BJ (cell line): ENCODE results near the gene BUD23. TPM values are rescaled to one million over a fixed set of nuclear protein-coding genes. Genes with fewer than 3 reads are reported as not detected.
A peak's percentile ranks its signal among the peaks of the same experiment; 100 is the strongest.

Experiments
- CTCF ChIA-PET: fragments of 350-600 bp; formaldehyde crosslinking; extraction: SDS; loops from one replicate; lab custom pipeline; 2021; ENCODE audit warnings: antibody characterized with exemption, inconsistent platforms; lab: Yijun Ruan, JAX
- POLR2A ChIA-PET: fragments of 300-600 bp; sonication (Branson Sonifier 250); formaldehyde crosslinking; extraction: SDS; loops from one replicate; lab custom pipeline; 2021; ENCODE audit warnings: antibody characterized with exemption; lab: Charles Lee
- DNase-seq: peaks from one replicate; pipeline ENCODE4 v3.0.0-alpha.2; 2011; ENCODE audit warnings: low read depth
- H3K27me3 ChIP-seq: 2 replicates; pipeline ENCODE4 v1.6.0; 2011; ENCODE audit warnings: low read length; ENCODE audit not compliant: control insufficient read depth, insufficient read depth
- H3K36me3 ChIP-seq: 2 replicates; pipeline ENCODE4 v1.5.1; 2011; ENCODE audit warnings: low read length; ENCODE audit not compliant: control insufficient read depth, insufficient read depth
- H3K4me3 ChIP-seq: 2 replicates; pipeline ENCODE4 v1.5.1; 2011; ENCODE audit warnings: low read depth, mild to moderate bottlenecking, control low read depth, low read length
- CTCF ChIP-seq: IDR thresholded peaks from 2 replicates; pipeline ENCODE4 v1.5.1; 2011; ENCODE audit warnings: low read depth, mild to moderate bottlenecking, control low read depth, inconsistent platforms, low read length, moderate library complexity; ENCODE audit not compliant: insufficient read depth
- polyA minus RNA-seq: library from RNA; depleted of rRNA, polyadenylated mRNA; stranded (reverse); fragments of >200 nt; gene quantifications from 2 replicates; pipeline ENCODE4 v1.2.3, GENCODE V29; 2011; rRNA and poly(A)+ RNA removed
- polyA plus RNA-seq: library from polyadenylated mRNA; depleted of rRNA; stranded (reverse); fragments of >200 nt; gene quantifications from 2 replicates; pipeline ENCODE4 v1.2.3, GENCODE V29; 2011; rRNA removed

Gene BUD23
- polyA plus RNA-seq, result 66.9 and 69.8 TPM in 2 replicates
- 14.8 and 25.3 TPM in 2 replicates for polyA minus RNA-seq

GRCh38 chr7:73683056-73683787 lies at the start of gene BUD23, which contains the start of gene DNAJC30:
Gene BUD23 (plus strand): TSS chr7:73683597. CDS start chr7:73683626, 29 bp downstream.
Gene DNAJC30 (minus strand): TSS chr7:73683453. CDS start chr7:73683423, 30 bp downstream.
- POLR2A ChIA-PET, result no interaction called here
- peak; percentile 61 for DNase-seq

GRCh38 chr7:73633844-73634243 lies 49.6 kb upstream of the BUD23 start:
- TF ChIP-seq CTCF, result no peak
- POLR2A ChIA-PET, result no interaction called here
- CTCF ChIA-PET, result no interaction called here

More at GRCh38 chr7:73683056-73683787, at the start of gene BUD23, which contains the start of gene DNAJC30:
- CTCF ChIA-PET, result no interaction called here
- Histone ChIP-seq H3K27me3 (no peaks in the 10 kb centered on the region), H3K36me3 (peaks cover 4% of the 10 kb centered on the region), H3K4me3 (peak within 1 kb of the TSS; percentile 85)
- TF ChIP-seq CTCF, result no peak

GRCh38 chr7:73635428-73636200 lies 47.8 kb upstream of the BUD23 start:
- POLR2A ChIA-PET, result no interaction called here
- peaks cover 2% of the 10 kb centered on the region for H3K27me3 ChIP-seq
- TF ChIP-seq CTCF, result no peak
- no peak overlapping the region for H3K4me3 ChIP-seq
- CTCF ChIA-PET, result interaction anchor here (0.9 kb wide), 1 partner anchor 90 kb away, joined by 5 read pairs; no protein-coding TSS in a partner anchor
- no peaks in the 10 kb centered on the region for H3K36me3 ChIP-seq
- DNase-seq, result no peak

More at GRCh38 chr7:73633844-73634243, 49.6 kb upstream of the BUD23 start:
- H3K27me3 ChIP-seq, result peaks cover 2% of the 10 kb centered on the region
- no peak for DNase-seq
- H3K4me3 ChIP-seq, result no peak overlapping the region
- no peaks in the 10 kb centered on the region for H3K36me3 ChIP-seq

- POLR2A ChIA-PET, result no interaction called here
- H3K27me3 ChIP-seq, result no peaks in the 10 kb centered on the region; the same call in 1 of the 2 replicates
- DNase-seq, result no peak
- CTCF ChIA-PET, result no interaction called here
- H3K36me3 ChIP-seq, result no peaks in the 10 kb centered on the region
- TF ChIP-seq CTCF, result no peak
- H3K4me3 ChIP-seq, result no peak overlapping the region
These were observed 44.5 kb upstream of the BUD23 start for GRCh38 chr7:73638911-73639310.

GRCh38 chr7:73642834-73643233 lies 40.6 kb upstream of the BUD23 start:
- H3K27me3 ChIP-seq, result peaks cover 24% of the 10 kb centered on the region
- H3K4me3 ChIP-seq, result no peak overlapping the region
- CTCF ChIA-PET, result interaction anchor here (1.3 to 2.0 kb wide), 2 partner anchors 14 to 33 kb away, joined by 3 to 7 read pairs; no protein-coding TSS in a partner anchor
- TF ChIP-seq CTCF, result no peak
- H3K36me3 ChIP-seq, result no peaks in the 10 kb centered on the region
- POLR2A ChIA-PET, result no interaction called here
- no peak for DNase-seq
